ENCODE measurements around the gene CRADD. TPM values are rescaled to one million over a fixed set of nuclear protein-coding genes. Genes with fewer than 3 reads are reported as not detected.
"Not testable (repeated sequence)": the region's sequence is repeated elsewhere in the genome, so short reads cannot be mapped to it uniquely, and the experiment has no call there.

CRADD gene
- total RNA-seq, 4 donors from 2014 or later, result 51.0 to 86.3 (median 56.6) TPM

GRCh38 chr12:93925585-93926205 is 248.5 kb downstream of the CRADD start:
- no peak for TF ChIP-seq CTCF (IDR thresholded peaks at IDR 0.05)
- DNase-seq (ENCODE audit: low spot score in 2 of 2), result no peak
- WGBS, 2 donors, result 85% methylated on average over 3 of the region's 3 CpGs
- no peak overlapping the region for H3K27ac ChIP-seq
- H3K27me3 ChIP-seq, result no peaks in the 10 kb centered on the region
- H3K4me1 ChIP-seq, result no peaks in the 10 kb centered on the region
- peaks cover 0 to 23% (median 3%) of the 10 kb centered on the region in 4 donors for H3K9me3 ChIP-seq
- no peak overlapping the region for H3K4me3 ChIP-seq
- no peaks in the 10 kb centered on the region for H3K36me3 ChIP-seq

- TF ChIP-seq CTCF (IDR thresholded peaks at IDR 0.05), result no peak
- no peak for TF ChIP-seq EP300 (IDR thresholded peaks at IDR 0.05)
- TF ChIP-seq POLR2A (IDR thresholded peaks at IDR 0.05), result no peak
- Histone ChIP-seq H3K27me3 (no peaks in the 10 kb centered on the region), H3K36me3 (no peaks in the 10 kb centered on the region), H3K4me3 (no peak overlapping the region), H3K9me3 (peaks cover 0 to 23% (median 3%) of the 10 kb centered on the region in 4 donors), H3K27ac (no peak overlapping the region), H3K4me1 (no peaks in the 10 kb centered on the region)
- no peak for DNase-seq (ENCODE audit: low spot score in 2 of 2)
- 88 to 92% methylated on average over 4 of the region's 4 CpGs for WGBS, 2 donors
These were observed 249.1 kb downstream of the CRADD start for GRCh38 chr12:93926237-93926636.

- H3K27ac ChIP-seq; H3K4me3 ChIP-seq; H3K4me1 ChIP-seq; H3K36me3 ChIP-seq; H3K27me3 ChIP-seq; DNase-seq (ENCODE audit: low spot score in 2 of 2): not testable (repeated sequence)
- H3K9me3 ChIP-seq, result peaks cover 0 to 23% (median 3%) of the 10 kb centered on the region in 4 donors
- WGBS, 2 donors, result 88 to 92% methylated on average over 4 of the region's 4 CpGs
These were observed 251.9 kb downstream of the CRADD start for GRCh38 chr12:93929081-93929480.

GRCh38 chr12:93937812-93938211 is 260.6 kb downstream of the CRADD start:
- 96% methylated on average over 7 of the region's 7 CpGs for WGBS, 2 donors
- no peaks in the 10 kb centered on the region for H3K27me3 ChIP-seq
- H3K27ac ChIP-seq, result no peak overlapping the region
- DNase-seq (ENCODE audit: low spot score in 2 of 2), result no peak
- no peak for TF ChIP-seq EP300 (IDR thresholded peaks at IDR 0.05)
- TF ChIP-seq POLR2A (IDR thresholded peaks at IDR 0.05), result no peak
- no peak for TF ChIP-seq CTCF (IDR thresholded peaks at IDR 0.05)
- no peak overlapping the region for H3K4me3 ChIP-seq
- no peaks in the 10 kb centered on the region for H3K36me3 ChIP-seq
- peaks cover 0 to 26% (median 0%) of the 10 kb centered on the region in 4 donors for H3K9me3 ChIP-seq
- H3K4me1 ChIP-seq, result no peaks in the 10 kb centered on the region

GRCh38 chr12:93938317-93938716 is 261.1 kb downstream of the CRADD start:
- Histone ChIP-seq H3K4me1 (no peaks in the 10 kb centered on the region), H3K27ac (no peak overlapping the region), H3K4me3 (no peak overlapping the region), H3K9me3 (peaks cover 0 to 26% (median 0%) of the 10 kb centered on the region in 4 donors), H3K27me3 (no peaks in the 10 kb centered on the region), H3K36me3 (no peaks in the 10 kb centered on the region)
- TF ChIP-seq POLR2A (IDR thresholded peaks at IDR 0.05) (no peak), CTCF (IDR thresholded peaks at IDR 0.05) (no peak), EP300 (IDR thresholded peaks at IDR 0.05) (no peak)
- WGBS, 2 donors, result 92 to 93% methylated on average over 3 of the region's 3 CpGs
- DNase-seq (ENCODE audit: low spot score in 2 of 2), result no peak

GRCh38 chr12:93938931-93939330 is 261.8 kb downstream of the CRADD start:
- H3K4me3 ChIP-seq, result no peak overlapping the region
- H3K36me3 ChIP-seq, result no peaks in the 10 kb centered on the region
- no peak overlapping the region for H3K27ac ChIP-seq
- H3K9me3 ChIP-seq, result peaks cover 0 to 26% (median 0%) of the 10 kb centered on the region in 4 donors
- TF ChIP-seq CTCF (IDR thresholded peaks at IDR 0.05), result no peak
- H3K4me1 ChIP-seq, result no peaks in the 10 kb centered on the region
- 91 to 95% methylated on average over 2 of the region's 2 CpGs for WGBS, 2 donors
- H3K27me3 ChIP-seq, result no peaks in the 10 kb centered on the region
- DNase-seq (ENCODE audit: low spot score in 2 of 2), result no peak
